Airway epithelial cell (primary cell): Measurements from ENCODE around the gene EXPH5. TPM values are rescaled to one million over a fixed set of nuclear protein-coding genes. Genes with fewer than 3 reads are reported as not detected.

Source experiments
- total RNA-seq: library from RNA; depleted of rRNA; stranded (reverse); fragments of >200 nt; gene quantifications from 2 replicates; pipeline ENCODE4 v1.2.3, GENCODE V29; 2015

Gene EXPH5, protein sequence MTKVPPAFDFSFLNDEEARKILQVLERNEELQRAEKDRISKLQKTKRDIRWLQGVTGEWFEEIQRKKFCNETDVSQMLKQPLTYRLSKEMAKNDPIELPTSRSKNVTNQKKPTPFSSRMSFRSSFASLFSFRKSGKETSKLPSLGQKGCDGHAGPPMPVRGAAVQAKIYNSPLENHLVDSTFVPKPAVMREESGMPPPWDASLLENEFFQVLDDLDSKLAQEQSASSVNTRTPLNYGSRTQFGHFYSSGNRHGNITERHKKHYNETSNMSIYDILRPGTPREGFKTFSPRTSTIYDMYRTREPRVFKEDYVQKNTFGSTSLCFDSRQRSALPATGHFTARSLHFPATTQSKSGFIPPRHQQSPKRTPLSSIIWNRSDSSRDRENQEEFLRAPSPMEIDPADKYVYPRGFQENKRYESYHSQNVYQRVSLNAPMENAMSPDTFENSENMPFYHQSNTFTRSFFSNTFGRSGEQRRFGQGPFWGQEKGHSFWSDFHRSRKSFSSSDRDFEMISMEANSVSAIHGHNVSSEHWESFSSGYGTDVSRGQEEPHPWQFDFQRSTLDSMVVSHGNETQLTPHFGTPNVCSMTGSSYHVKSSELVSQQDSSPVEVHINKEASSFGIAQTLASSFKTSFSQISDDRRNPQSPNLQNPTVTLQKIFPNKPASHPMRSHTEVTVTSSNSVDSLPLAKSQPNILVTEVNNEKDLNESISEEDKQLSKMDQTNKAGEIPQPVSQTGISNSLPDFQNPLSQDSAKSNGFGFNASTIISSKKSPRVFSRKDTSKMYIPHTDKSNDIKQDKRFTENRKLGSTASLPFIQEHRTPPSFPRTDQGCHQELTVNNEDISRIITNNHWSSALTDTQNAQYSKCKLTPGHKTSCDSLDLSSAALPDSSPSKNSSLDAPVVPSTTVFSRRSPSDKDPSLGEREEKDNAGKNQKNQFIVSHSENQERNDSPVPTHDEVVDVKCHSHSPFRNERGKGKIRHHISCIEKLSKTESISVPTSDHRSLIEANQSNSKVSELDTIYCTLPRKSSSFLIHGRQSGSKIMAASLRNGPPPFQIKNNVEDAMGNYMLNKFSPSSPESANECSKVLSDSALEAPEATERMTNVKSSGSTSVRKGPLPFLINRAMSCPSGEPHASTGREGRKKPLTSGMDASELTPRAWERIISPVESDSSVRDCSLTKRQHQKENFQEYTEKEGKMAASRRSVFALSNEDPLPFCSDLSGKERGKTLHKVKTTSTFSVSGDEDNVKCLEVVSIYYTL (N-terminal part only)
- total RNA-seq = 4.8 and 8.7 TPM in 2 replicates

DNA sequence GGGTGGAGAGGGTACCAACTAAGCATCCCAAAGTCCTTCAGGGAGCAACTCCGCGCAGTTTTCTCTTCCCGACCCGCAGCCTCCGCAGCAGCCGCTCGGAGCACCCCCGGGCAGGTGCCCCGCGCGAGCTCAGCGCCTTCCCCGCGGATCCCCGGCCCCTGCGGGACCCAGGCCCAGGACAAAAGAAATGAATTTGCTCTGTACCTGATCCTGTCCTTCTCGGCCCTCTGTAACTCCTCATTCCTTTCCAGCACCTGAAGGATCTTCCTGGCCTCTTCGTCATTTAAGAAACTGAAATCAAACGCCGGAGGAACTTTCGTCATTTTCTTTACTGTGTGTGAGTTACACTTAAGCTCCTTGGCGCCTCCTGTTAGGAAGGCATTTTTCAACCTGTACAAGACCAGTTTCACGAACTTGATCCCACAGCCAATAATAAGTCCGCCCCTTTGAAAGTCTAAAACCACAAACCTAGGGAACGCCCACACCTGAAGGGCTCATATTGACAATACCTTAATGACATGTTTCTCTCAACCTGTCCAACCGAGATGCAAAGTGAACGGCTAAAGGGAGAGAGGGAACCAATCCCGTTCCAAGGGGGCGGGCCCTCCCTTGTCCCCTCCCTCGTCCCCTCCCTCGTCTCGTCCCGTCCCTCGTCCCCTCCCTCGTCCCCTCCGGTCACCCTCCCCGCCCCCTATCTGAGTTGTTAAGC, at the start of gene EXPH5:
TSS of gene EXPH5 (minus strand) at position 555 of the 709 bp plus-strand sequence. CDS start at position 323, 232 bp downstream.

DNA sequence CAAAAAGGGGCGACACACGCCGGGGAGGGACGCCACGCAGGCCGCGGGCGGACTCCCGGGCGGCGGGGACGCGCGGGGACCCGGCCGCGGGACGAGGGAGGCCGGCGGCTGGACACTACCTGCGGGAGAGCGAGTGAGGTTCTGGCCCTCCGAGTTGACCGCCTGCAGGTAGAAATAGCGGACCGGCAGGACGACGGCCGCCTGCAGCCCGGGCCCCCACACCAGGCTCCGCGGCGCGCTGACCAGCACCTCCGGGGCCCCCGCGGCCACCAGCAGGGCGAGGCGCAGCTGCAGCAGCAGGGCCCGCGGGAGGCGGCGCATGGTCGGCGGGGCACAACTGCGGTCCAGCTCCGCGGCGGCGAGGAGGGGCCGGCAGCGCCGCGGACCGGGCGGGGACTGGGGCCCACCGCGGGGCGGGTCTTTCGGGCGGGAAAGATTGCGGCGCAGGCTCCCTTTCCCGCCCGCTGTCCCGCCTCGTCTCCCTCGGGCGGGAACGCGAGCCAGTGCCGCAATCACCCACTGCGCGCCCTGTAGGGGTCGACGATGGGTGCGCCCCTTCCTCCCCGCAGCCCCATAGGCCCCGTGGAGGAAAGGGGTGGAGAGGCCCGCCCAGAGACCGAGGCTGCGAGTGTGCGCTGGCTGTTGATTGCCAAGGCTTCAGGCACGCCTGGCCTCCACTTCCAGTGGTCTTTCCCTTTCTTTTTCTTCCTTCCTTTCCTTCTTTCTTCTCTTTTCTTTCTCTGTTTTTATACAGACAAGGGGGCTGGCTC, 95.3 kb downstream of the EXPH5 start, which contains the start of gene POGLUT3:
TSS of gene POGLUT3 (minus strand) at position 339 of the 770 bp plus-strand sequence. CDS start at position 321, 18 bp downstream.

DNA sequence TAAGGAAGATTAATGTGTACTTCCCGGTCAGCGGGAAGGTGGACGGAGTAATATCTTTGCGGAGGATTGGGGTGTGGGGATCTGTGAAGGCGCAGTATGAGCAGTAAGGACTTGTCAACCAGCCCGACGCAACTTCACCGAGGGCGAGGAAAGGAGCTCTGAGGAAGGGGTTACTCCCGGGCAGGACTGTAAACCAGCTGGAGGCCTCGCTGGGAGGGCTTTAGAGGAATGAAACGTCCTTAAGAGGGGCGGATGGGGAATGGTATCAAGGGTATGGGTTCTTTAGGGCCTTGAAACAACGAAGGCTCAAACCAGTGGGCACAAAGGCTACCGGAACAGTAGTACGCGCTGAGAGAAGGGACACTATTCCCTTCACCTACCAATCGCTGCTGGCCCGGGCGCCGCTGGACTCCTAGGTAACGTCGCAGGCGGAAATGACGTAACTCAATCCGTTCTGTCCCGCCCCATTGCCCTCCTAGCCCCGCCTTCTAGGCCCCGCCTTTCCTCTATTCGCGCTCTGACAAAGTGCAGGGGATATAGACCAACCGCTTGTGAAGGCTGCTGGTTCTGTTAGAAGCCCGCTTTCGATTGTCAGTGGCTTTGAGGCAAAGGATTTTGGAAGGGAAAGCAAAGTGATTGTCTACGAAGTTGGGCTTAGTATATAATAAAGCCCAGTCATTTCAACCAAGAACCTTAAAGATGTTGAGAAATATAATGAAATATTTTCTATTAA, 126.3 kb downstream of the EXPH5 start, which contains the start of gene C11orf65:
TSS of gene C11orf65 (minus strand) at position 439 of the 733 bp plus-strand sequence. CDS start 5,970 bp downstream, outside the sequence.

Other genes starting within 250 kb of the EXPH5 start
- 1.4 and 2.1 TPM in 2 replicates for gene C11orf65, start 126.2 kb downstream of the EXPH5 start, total RNA-seq
- gene POGLUT3, start 95.4 kb downstream of the EXPH5 start, total RNA-seq = 10.7 and 12.3 TPM in 2 replicates
- gene DDX10, start 71.3 kb upstream of the EXPH5 start, total RNA-seq = 21.7 and 21.9 TPM in 2 replicates